ENCODE results near the gene MED13L. TPM values are rescaled to one million over a fixed set of nuclear protein-coding genes. Genes with fewer than 3 reads are reported as not detected.

The MED13L gene
- total RNA-seq, 1 donor from 2014 or later, result 147 TPM

- ATAC-seq (no peak), DNase-seq (no peak)
- Histone ChIP-seq H3K27me3 (no peaks in the 10 kb centered on the region), H3K36me3 (no peaks in the 10 kb centered on the region), H3K27ac (no peak overlapping the region), H3K4me3 (no peak overlapping the region), H3K9me3 (no peaks in the 10 kb centered on the region), H3K4me1 (peaks cover 78% of the 10 kb centered on the region)
- intact Hi-C loops (cut with DNase I), result no loop called here
- no peak for TF ChIP-seq CTCF (IDR thresholded peaks at IDR 0.05)
Measured at GRCh38 chr12:116263844-116264243, 13.6 kb downstream of the MED13L start.

- no peak for TF ChIP-seq CTCF (IDR thresholded peaks at IDR 0.05)
- Histone ChIP-seq H3K4me1 (peaks cover 78% of the 10 kb centered on the region), H3K27ac (no peak overlapping the region), H3K36me3 (no peaks in the 10 kb centered on the region), H3K4me3 (no peak overlapping the region), H3K9me3 (no peaks in the 10 kb centered on the region), H3K27me3 (no peaks in the 10 kb centered on the region)
- DNase-seq, result no peak
- no peak for ATAC-seq
- intact Hi-C loops (cut with DNase I), result no loop called here
Measured at GRCh38 chr12:116263431-116263830, 14.1 kb downstream of the MED13L start.

GRCh38 chr12:116262741-116263140, 14.8 kb downstream of the MED13L start:
- DNase-seq (no peak), ATAC-seq (no peak)
- TF ChIP-seq CTCF (IDR thresholded peaks at IDR 0.05), result no peak
- intact Hi-C loops (cut with DNase I), result no loop called here
- H3K9me3 ChIP-seq, result no peaks in the 10 kb centered on the region
- no peak overlapping the region for H3K27ac ChIP-seq
- no peaks in the 10 kb centered on the region for H3K36me3 ChIP-seq
- no peak overlapping the region for H3K4me3 ChIP-seq
- peaks cover 80% of the 10 kb centered on the region for H3K4me1 ChIP-seq
- H3K27me3 ChIP-seq, result no peaks in the 10 kb centered on the region

- intact Hi-C loops (cut with DNase I), result no loop called here
- H3K27ac ChIP-seq, result no peak overlapping the region
- peaks cover 80% of the 10 kb centered on the region for H3K4me1 ChIP-seq
- H3K27me3 ChIP-seq, result no peaks in the 10 kb centered on the region
- no peaks in the 10 kb centered on the region for H3K36me3 ChIP-seq
- no peak overlapping the region for H3K4me3 ChIP-seq
- no peak for TF ChIP-seq CTCF (IDR thresholded peaks at IDR 0.05)
- H3K9me3 ChIP-seq, result no peaks in the 10 kb centered on the region
- ATAC-seq, result no peak
- no peak for DNase-seq
Measured at GRCh38 chr12:116261525-116262100, 15.9 kb downstream of the MED13L start.

GRCh38 chr12:116259800-116260577, 17.5 kb downstream of the MED13L start:
- H3K4me1 ChIP-seq, result peaks cover 79% of the 10 kb centered on the region
- TF ChIP-seq CTCF (IDR thresholded peaks at IDR 0.05), result no peak
- no peaks in the 10 kb centered on the region for H3K36me3 ChIP-seq
- intact Hi-C loops (cut with DNase I), result no loop called here
- ATAC-seq, result no peak
- no peak overlapping the region for H3K4me3 ChIP-seq
- no peaks in the 10 kb centered on the region for H3K27me3 ChIP-seq
- DNase-seq, result no peak
- no peak overlapping the region for H3K27ac ChIP-seq
- H3K9me3 ChIP-seq, result no peaks in the 10 kb centered on the region
